ENCODE measurements around the gene BRME1.

The BRME1 gene

DNA sequence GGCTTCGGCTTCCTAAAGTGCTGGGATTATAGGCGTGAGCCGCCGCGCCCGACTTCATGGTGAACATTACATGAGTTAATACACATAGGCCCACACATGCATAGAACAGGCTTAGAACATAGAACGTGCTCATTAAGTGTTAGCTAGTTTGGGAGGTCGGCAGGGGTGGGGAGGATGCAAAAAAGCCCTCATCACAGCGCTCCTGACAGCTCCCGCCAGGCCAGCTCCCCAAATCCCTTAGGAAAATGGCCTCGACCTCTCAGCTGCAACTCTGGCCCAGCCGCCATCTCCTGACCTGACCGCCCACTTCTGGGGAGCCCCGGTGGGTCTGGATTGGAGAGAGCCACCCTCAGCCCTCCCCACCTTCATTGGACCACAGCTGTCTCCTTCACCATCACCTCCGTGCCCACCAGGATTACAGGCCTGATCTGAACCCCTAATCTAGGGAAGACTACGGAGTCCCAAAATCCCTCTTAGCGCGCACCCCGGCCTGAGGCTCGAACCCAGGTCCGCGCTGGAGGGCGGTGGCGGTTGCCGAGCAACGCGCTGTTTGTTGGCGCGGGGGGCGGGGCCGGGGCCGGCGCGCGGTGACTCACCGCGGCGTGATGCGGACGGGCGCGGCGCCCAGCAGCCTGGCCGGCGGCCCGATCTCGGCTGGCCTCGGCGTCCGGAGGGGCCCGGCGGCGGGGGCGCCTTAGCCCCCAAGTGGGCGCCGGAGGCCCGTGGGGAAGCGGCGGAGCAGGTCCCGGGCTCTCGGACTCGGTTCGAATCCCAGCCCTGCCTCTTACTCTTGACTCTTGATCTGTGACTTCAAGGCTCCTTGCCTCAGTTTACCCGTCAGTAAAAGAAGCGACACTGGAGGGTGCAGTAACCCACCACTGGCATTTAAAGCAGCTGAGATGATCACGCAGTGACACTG lies 55.7 kb downstream of the BRME1 start:
- in situ Hi-C loops (cut with HindIII; ENCODE audit: low sequenced_read_pairs) = no loop called here

DNA sequence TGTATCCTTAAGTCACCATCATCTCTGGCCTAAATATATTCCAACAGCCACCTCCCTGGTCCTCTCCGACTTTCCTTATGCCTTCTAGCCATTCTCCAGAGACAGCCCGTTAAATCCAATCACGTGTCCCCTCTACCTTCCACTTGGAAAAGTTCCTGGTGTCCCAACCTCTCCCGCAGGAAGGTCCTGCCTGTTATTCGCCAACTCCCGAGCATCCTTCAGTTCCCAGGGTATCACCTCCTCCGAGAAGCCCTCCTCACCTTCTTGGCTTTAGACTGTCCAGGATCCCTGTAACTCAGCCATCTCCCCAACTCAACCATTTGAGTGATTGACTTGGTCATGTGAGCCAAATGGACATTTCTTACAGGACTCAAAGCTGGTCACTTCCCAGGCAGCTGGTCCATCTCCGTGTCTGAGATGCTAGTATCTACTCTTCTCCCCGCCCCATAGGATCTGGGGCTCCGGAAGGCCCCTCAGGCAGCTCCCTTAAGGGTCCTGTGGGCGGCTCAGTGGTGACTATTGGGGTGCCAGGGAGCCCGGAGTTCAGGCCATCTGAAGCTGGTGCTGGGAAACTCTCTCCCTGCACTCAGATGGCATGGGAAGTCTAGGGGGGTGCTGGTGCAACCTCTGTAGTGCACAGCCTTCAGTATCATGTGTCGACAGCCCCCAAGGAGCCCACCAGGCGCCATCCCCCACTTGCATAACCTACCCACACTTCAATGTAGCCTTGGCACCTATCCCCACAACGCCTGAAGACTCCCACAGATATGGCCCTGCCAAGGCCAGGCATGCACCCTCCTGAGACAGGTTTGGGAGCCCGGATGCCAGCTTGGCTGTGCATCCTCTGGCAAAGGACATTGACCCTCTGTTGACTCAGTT lies 56.9 kb downstream of the BRME1 start:
- in situ Hi-C loops (cut with HindIII; ENCODE audit: low sequenced_read_pairs) = no loop called here

DNA sequence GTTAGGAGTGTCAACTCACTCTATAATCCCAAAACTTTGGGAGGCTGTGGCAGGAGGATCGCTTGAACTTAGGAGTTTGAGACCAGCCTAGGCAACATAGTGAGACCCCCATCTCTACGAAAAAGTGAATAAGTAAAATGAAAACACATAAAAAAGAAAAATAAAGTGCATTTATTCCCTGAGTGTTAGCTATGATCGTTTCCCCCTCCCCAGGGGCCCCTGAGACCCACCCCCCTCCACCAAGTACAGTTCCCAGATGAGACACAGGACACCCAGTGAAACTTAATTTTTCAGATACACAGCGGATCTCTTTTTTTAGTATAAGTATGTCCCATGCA lies 57.6 kb downstream of the BRME1 start:
- in situ Hi-C loops (cut with HindIII; ENCODE audit: low sequenced_read_pairs) = no loop called here

DNA sequence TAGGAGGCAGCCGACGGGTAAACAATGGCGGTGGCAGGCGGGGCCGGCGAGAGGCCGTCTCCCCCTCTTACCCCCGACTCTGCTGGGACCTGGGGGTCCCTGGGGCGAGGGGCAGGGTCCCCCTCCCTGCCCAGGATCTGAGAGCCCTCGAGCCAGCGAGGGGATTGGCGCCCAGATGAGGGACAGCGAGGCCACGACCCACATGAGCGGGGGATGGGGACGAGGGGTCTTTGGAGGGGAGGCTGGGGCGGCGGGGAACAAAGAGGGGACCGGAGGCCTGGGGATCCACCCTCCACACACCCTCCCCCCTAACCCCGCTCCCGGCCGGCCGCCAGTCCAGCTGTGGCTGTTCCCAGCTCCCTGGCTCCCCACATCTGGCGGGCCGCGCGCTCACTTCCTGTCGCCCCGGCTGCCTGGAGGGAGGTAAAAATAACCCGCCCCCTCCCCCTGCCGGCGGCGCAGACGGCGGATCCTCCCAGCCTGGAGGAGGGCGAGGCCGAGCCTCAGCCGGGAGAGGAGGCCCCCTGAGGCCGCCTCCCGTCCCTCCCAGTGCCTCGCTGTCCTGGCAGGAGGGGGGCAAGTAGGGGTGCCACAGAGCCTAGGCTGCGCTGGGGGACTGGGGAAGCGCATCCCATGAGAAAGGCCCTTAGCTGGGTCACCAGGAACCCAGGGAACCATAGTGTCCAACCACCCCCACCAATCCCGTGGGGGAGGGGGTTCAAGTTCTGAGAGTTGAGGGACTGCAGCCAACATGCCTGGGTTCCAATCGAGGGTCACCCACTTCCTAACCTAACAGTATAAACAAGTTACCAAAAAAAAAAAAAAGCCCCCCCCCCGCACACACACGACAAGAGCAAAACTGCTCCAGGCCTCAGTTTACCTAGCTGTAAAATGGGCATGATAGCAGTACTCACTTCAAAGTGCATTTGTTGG lies 58.2 kb downstream of the BRME1 start:
- in situ Hi-C loops (cut with HindIII; ENCODE audit: low sequenced_read_pairs) = no loop called here

DNA sequence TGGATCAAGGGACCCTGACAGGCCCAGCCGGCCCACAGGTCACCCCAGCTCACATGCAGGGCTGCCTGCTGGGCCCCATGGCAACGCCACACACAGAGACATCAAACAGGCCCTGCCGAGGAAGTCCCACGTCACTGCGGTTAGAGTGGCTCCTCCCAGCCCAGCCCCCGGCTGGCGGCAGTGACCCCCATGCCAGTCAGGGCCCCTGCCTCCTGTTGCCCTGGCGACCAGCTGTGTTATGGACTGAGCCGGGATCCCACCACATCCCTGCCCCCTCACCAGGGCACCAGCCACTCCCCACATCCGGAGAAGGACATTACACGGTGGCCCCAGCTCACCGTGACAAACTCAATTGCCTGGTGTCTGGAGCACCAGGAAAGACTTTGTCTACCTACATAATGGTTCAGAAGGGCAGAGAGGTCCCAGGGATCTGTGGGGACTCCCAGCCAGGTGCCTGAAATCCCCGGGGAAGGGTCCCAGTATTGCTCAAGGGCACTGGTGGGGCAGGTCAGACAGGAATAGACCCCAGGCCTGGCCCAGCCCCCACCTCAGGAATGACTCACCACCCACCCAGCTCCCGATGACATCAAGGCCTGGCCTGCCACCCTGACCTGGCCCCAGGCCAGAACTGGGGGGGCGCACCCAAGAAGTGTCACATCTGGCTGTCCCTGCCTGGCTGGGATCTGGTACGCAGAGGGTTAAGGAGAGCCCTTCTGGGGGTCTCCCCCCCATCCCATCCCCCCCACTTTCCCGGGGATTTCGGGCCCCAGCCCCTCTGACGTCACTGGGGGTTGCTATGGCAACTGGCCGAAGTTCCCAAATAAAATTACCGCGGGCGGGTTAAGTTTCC lies 59.1 kb downstream of the BRME1 start:
- in situ Hi-C loops (cut with HindIII; ENCODE audit: low sequenced_read_pairs) = no loop called here

DNA sequence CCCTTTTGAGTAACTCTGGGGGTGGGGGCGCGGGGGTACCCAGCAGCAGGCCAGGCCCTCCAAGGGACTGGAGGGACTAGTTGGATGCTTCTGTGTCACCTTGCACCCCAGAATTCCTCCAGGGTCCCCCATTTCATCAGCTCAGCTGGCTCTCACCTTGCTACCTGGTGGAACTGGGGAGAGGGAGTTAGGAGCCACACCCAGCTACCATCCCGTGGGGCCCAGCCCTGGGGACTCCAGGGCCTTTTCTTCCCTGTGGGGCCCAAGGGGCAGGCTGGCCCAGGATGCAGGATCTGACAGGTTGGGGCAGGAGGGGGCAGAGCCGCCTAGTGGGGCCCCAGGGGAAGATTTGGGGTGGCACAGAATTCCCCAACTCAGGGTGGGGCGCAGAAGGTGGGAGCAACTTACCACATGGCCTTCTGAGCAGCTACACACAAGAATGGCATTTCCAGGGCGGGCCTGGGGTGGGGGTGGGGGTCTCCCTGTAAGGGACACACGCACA lies 61.7 kb downstream of the BRME1 start:
- in situ Hi-C loops (cut with HindIII; ENCODE audit: low sequenced_read_pairs) = no loop called here

DNA sequence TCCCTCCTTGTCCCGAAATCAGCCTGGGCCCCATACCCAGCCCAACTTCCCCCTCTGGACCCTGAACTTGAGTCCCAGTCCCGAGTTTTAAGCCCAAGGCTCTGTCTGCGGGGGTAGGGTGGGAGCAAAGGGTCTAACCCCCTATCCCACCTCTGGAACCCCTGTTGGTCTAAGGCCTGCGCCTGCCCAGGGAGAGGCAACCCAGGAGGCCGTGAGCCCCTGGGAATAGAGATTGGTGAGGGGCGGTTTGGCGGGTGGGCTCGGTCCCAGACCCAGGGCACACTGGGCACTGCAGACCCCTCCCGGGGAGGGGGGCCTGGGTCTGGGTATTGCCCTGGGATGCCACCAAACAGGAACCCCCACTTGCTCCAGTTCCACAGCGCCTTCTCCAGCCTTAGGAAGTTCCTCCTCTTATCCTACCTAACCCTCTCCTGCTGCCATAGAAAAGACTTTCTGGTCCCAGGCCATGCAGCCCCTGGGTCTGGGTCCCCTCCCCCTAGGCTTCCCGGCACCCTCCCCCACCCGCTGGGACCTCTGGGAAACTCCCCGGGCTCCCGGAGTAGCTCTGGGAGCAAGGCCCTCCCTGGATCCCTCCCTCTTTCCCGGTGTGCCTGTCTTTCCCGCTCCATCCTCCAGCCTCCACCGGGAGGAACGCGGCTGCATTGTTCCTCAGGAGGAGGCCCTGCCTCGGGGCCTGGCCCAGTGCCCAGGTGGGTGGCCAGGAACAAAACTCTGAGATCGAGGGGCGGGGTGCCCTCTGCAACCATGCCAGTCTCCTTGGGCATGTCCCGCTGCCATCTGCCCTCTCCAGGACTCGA lies 62.6 kb downstream of the BRME1 start:
- in situ Hi-C loops (cut with HindIII; ENCODE audit: low sequenced_read_pairs) = no loop called here

DNA sequence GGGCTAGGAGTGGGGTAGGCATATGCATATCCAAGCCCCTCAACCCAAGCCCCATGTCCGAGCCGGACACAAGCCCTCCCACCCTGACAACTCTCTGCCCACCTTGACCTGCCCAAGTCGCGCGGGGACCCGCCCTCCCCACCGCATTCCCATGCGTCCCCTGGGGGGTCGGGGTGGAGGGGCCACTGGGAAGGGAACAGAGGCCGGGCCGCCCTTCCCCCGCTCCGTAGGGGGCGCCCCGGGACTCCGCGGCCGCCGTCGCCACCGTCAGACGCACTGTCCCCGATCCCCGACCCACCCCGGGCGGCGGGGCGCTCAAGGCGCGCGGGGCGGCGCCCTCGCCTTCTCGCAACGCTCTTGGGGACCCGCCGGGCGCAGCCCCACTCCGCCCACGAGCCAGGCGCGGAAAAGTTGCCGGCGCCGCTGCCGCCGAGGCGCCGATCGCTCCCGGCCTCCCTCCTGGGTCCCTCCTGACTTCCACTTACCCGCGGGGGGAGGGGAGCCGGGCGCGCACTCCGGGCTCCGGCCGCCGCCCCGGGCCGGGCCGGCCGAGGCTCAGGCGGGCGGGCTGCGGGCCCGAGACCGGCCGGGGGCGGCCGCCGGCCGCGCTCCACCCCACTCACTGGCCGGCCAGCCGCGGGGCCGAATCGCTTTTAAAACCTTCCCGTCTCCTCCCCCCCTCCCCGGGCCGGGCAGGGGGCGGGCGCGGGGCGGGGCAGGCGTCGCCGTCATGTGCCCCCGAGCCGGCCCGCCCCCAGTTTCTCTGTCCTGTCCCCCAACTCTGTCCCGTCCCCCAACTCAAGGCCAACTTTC lies 63.4 kb downstream of the BRME1 start:
- in situ Hi-C loops (cut with HindIII; ENCODE audit: low sequenced_read_pairs) = no loop called here

DNA sequence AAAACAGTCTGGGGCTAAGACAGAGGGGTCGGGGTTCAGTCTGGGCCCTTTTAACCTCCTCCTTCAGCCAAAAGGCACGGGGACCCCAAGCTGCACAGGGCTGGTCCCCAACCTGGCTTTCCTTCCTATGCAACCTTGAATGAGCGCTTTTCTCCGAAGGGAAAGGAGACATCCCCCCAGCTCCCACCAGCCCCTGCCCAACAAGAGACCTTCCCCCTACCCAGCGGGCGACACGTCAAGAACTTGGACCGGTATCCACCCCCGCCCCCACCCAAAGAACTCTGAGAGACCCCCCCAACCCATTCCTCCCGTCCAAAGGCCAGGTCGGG lies 64.0 kb downstream of the BRME1 start:
- in situ Hi-C loops (cut with HindIII; ENCODE audit: low sequenced_read_pairs) = no loop called here

DNA sequence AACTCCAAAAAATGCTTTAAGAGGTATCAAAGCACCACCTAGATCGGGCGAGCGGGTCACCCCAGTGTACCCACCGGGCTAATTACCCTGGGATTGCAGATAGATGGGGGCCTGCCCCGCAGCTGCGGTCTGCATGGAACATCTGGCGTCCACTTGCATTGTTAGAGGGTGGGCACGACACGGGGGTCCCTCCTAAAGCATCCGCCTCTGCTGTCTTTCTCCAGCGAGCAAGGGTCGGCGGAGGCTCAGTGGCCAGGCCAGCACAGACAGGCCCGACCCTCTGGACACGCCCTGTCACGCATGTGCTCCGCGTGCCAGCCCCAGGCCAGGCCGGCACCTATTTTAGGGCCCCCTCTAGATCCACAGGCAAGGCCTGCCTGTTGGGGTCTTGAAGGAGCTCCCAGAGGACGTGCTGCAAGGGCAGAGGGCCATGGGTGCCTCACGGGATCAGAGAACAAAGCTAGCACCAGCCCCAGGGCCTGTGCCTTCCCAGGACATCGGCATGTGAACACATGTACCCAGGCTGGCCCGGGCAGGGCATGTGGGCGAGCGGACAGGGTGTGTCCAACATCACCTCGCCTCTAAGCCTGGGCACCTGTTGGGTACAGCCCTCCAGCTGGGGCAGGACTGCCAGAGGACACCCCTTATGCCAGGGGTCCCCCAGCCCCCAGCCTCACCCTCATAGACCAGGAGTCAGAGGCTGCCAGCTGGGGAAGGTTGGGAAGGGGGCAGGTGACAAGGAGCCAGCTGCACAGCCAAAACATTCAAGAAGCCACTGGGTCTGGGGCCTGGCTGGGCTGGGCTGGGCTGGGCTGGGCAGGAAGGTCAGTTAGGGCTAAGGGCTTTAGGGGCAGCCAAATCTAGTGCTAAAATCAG lies 64.6 kb downstream of the BRME1 start:
- in situ Hi-C loops (cut with HindIII; ENCODE audit: low sequenced_read_pairs) = no loop called here

DNA sequence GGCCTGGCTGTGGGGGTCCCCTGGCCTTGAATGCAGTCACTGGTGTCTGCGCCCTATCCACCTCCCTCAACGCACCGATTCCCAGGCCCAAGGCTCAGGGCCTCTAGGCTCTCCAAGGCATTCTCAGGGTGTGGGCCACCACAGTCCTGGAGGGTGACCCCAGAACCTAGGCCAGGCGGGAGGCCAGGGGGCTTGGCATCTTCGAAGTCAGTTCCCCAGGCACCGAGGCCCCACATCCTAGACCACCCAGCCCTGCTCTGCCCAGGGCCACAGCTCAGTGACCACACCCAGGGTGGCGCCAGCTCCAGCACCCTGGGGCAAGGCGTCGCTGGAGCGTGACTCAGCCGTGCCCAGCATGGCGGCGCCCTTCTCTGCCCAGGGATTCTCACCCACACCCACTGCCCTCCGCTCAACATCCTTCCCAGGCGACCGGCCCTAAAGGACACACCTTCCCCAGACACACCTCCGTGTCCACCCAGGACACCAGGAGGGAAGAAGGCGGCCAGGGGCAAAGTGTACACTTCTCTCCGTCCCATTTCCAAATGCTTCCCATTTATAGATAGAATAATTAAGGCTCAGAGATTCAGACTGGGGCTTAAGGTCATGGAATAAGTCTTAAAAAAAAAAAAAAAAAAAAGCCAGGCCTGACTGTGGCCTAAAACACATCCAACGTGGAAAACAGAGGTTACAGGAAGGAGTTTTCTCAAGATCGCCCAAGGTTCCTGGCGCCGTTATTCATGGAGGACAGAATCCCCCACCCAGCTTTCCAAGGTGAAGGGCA lies 65.4 kb downstream of the BRME1 start:
- in situ Hi-C loops (cut with HindIII; ENCODE audit: low sequenced_read_pairs) = no loop called here

DNA sequence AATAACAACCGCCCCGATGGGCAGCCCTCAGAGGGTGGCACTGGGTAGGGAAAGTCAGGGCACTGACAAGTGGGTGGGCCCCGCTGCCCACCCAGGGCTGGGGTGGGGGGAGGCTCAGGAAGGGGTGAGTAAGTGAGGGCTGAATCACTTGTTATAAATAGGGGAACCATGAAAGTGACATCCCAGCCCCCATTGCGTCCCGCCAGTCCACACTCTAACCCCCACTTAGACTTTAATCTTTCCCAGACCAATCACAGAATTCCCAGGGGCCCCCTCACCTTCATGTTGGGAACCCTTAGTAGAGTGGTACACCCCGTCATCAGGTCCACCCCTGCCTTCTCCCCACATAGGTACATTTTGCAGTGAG lies 66.0 kb downstream of the BRME1 start:
- in situ Hi-C loops (cut with HindIII; ENCODE audit: low sequenced_read_pairs) = loop anchor here (10.0 kb wide), 1 partner anchor 105 kb away; no protein-coding TSS in a partner anchor

DNA sequence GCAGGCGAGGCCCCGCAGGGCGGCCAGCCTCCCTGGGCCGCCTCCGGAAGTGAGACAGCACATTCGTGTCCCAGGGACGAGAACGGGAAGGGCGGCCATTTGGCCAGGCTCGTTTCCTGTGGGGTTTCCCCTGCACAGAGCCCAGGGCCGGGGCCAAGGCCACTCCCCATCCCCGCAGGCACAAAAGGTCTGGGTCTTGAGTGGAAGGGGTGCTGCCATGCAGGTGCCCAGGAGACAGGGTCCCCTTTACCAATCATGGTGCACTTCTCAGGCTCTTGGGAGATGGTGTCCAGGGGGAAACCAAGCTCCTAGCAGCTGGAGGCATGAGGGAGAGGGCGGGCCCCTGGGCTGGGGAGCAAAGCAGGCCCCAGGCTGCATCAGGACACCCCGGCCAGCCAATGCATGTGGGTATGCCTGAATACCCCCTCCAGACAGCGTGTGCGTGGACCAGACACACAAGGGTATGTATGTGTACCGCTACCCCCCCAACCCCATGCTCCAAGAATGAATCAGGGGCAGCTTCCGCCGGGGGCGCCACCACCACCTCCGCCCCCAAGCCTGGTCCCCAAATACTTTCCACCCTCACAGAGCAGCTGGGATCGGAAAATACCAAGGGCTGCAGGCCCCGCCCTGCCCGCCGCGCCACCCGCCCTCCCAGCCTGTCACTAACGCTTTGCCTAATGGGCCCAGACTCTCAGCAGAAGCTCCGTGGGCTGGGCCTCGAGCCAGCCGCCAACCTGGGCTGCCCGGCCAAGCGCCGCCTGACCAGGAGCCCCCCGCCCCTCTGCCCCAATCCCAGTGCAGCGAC lies 66.6 kb downstream of the BRME1 start:
- in situ Hi-C loops (cut with HindIII; ENCODE audit: low sequenced_read_pairs) = loop anchor here (10.0 kb wide), 1 partner anchor 105 kb away; no protein-coding TSS in a partner anchor

DNA sequence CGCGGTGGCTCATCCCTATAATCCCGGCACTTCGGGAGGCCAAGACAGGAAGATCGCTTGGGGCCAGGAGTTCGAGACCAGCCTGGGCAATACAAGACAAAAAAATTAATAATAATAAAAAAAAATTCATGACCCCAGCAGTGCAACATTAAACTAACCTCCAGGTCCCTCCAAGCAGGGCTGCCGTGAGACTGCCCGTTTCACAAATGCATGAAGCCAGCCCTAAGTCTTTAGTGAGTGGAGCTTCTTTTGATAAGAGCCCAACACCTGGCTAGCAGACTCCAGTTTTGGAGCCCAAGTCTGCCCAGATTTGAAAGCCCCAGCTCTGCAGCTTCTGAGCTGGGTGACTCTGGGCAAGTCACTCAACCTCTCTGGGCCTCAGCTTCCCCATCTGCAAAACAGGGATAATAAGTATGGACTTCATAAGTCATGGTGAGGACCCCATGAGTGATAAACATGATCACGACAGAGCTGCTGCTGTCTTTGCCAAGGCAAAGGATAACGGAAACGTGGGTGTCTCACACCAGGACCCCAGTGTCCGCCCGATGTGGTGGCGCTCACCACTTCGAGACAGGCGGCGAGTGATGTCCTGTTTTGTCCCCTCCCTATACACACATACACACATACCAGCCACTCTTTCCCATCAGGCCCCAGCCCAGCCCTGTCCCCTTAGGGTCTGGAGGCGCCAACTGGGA lies 67.3 kb downstream of the BRME1 start:
- in situ Hi-C loops (cut with HindIII; ENCODE audit: low sequenced_read_pairs) = loop anchor here (10.0 kb wide), 1 partner anchor 104 kb away; no protein-coding TSS in a partner anchor

Measured in endothelial cell of hepatic sinusoid (primary cell).